ENCODE measurements around the gene ZBTB47.

ZBTB47 gene

DNA sequence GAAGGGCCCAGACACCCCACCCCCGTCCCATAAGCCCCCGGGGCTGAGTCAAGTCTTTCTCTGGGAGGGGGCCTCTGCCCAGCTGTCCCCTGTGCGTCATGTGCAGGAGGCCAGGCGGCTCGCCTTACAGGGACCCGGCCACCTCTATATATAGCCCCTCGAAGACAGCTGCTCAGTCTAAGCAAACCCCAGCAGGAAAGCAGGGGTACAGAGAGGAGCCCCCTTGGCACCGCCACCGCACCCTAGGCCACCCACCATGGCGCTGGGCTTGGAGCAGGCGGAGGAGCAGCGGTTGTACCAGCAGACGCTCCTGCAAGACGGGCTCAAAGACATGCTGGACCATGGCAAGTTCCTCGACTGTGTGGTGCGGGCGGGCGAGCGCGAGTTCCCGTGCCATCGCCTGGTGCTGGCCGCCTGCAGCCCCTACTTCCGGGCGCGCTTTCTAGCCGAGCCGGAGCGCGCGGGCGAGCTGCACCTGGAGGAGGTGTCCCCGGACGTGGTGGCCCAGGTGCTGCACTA lies 31.9 kb downstream of the ZBTB47 start, which contains the start of gene KLHL40:
Gene KLHL40, plus strand, starts transcription at position 175 of the 519 bp plus-strand sequence. Its CDS starts 82 bp downstream, at position 257.
- DNase-seq (ENCODE audit: low read depth) = no peak

DNA sequence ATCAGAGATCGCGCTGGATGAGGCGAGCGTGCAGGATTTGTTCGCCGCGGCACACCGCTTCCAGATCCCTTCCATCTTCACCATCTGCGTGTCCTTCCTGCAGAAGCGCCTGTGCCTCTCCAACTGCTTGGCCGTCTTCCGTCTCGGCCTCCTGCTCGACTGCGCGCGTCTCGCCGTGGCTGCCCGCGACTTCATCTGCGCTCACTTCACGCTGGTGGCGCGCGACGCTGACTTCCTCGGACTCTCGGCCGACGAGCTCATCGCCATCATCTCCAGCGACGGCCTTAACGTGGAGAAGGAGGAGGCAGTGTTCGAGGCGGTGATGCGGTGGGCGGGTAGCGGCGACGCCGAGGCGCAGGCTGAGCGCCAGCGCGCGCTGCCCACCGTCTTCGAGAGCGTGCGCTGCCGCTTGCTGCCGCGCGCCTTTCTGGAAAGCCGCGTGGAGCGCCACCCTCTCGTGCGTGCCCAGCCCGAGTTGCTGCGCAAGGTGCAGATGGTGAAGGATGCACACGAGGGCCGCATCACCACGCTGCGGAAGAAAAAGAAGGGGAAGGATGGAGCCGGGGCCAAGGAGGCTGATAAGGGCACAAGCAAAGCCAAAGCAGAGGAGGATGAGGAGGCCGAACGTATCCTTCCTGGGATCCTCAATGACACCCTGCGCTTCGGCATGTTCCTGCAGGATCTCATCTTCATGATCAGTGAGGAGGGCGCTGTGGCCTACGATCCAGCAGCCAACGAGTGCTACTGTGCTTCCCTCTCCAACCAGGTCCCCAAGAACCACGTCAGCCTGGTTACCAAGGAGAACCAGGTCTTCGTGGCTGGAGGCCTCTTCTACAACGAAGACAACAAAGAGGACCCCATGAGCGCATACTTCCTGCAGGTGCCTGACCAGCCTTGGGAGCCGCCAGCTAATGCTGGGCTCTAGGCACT lies 32.7 kb downstream of the ZBTB47 start:
- no peak for DNase-seq (ENCODE audit: low read depth)

- DNase-seq (ENCODE audit: low read depth) = no peak
These were observed 33.5 kb downstream of the ZBTB47 start for GRCh38 chr3:42686832-42687650.

DNA sequence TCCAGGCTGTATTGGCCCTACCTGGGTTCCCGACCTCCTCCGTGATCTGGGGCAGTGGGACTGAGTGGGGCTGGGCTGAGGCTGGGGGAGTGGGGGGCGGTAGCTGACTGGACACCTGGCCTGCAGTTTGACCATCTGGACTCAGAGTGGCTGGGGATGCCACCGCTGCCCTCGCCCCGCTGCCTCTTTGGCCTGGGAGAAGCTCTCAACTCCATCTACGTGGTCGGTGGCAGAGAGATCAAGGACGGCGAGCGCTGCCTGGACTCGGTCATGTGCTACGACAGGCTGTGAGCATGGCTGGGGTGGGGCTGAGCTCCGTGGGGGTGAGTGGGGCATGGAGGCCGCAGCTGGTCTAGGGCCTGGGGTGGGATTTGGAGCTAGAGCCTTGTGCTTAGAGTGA lies 34.5 kb downstream of the ZBTB47 start:
- no peak for DNase-seq (ENCODE audit: low read depth)

DNA sequence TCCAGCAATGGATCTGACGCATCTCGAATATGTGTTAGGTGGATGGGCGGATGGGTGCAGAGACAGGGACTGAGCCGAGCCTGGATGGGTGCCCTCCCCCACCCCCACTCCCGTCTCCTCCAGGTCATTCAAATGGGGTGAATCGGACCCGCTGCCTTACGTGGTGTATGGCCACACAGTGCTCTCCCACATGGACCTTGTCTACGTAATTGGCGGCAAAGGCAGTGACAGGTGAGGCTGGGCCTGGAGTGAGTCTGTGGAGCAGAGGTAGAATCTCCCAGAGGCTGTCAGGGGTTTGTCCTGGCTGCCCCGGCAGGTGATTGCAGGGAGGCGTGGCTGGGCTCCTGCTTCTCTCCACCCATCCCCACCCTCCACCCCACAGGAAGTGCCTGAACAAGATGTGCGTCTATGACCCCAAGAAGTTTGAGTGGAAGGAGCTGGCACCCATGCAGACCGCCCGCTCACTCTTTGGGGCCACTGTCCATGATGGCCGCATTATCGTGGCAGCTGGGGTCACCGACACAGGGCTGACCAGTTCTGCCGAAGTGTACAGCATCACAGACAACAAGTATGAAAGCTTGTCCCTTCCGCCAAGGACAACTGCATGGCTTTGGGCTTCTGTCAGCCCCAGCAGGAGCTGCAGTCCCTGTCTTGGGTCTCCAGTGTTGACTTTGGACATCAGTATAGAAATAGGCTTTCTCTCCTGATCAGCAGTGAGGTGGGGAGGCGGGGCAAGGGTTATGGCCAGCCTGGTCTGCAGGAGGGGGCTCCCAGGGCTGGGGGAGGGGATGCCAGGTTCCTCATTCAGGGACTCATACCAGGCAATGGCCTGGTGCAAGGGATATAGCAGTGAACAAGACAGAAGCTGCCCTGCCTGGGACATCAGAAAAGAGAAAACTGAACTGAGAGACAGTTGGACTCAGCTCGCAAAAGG lies 35.3 kb downstream of the ZBTB47 start:
- DNase-seq (ENCODE audit: low read depth) = no peak

GRCh38 chr3:42689421-42690014 lies 36.0 kb downstream of the ZBTB47 start:
- no peak for DNase-seq (ENCODE audit: low read depth)

DNA sequence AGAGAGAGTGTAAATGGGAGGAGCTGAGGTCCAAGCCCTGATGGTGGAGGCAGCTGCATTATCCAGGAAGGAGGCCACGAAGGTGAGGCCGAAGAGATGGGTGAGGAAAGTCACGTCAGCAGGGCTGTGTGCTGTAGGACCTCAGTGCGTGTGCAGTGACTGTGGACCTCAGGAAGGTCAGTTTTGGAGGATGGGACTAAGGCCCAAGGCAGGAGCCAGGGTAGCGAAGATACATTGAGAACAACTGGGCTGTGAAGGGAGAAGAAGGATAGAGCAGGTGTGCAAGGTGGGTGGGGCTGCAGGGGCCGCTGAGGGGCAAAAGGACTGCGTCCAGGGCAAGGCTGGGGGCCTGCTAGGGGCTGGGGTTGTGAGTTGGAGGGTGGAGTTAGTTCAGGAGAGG lies 36.7 kb downstream of the ZBTB47 start:
- DNase-seq (ENCODE audit: low read depth) = no peak

DNA sequence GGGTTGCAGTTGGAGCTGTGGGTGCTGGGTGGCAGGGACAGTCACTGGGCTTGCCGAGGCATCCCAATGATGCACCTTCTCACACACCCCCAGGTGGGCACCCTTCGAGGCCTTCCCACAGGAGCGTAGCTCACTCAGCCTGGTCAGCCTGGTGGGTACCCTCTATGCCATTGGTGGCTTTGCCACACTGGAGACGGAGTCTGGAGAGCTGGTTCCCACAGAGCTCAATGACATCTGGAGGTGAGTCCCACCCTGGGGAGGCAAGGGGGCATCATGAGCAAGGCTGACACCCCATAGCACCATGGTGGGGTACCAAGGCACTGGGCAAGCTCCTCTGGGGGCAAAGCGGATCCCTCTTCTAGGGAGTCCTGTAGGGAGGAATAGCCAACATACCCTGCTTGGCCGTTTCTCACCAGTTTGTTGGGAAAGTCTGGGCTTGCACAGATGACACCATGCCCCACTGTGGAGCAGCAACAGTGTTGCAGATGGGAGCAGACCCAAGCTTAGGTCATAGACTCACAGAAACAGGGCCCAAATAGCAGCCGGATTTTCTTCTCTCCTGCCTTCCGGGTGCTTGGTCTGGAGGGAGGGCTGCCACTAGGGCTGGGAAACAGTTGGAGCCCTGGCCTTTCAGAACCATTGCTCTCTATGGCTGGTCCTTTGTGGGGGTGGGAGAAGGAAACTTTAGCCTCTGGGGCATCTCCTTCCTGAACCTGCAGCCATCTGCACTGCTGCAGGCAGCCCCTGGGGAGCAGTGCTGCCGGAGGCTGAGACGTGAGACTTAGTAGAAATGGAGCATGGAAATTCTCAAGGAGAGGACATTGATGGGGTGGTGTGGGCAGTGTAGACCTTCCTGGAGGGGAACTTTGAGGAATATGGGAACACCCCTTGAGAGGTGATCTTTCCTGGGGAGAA lies 37.5 kb downstream of the ZBTB47 start:
- no peak for DNase-seq (ENCODE audit: low read depth)

GRCh38 chr3:42691816-42692666 lies 38.5 kb downstream of the ZBTB47 start:
- DNase-seq (ENCODE audit: low read depth) = no peak

DNA sequence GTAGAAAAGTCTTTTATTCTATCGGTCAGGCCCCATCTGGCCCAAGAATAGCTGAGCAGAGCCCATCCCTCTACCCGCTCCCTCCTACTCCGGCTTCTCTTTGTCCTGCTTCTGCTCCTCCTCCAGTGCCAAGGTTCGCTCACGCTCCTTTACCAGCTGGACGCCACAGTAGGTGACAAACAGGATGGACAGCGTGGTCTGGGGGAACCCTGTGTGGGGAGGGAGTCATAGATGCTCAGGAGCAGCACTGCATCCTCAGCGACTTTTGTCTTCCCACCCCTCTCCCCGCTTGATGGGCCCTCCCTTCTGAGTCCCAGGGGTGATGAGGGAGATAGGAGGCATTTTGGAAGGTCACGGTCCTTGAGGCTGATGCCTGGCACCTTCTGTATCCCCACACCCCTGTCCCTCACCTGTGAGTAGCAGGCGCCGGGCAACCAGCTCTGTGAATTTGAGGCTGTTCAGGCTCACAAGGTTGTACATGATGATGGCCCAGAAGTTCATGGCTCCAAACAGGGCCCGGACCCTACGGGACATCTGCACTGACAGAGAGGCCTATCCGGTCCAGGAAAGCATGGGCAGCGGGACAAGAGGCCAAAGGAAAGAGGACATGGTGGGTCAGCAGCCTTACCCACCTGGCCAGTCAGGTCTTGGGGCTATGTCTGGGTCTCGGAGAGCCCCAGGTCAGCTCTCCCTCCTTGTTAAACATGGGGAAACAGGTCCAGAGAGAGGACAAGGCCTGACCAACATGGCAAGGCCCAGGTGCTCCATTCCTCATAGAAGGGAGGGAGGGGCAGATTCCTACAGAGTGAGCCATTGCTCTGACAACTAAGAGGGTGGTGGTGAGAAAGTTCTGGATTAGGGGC lies 39.4 kb downstream of the ZBTB47 start:
- DNase-seq (ENCODE audit: low read depth) = no peak

- no peak for DNase-seq (ENCODE audit: low read depth)
These were observed 40.0 kb downstream of the ZBTB47 start for GRCh38 chr3:42693530-42693930.

GRCh38 chr3:42694366-42694765 lies 40.9 kb downstream of the ZBTB47 start:
- no peak for DNase-seq (ENCODE audit: low read depth)

DNA sequence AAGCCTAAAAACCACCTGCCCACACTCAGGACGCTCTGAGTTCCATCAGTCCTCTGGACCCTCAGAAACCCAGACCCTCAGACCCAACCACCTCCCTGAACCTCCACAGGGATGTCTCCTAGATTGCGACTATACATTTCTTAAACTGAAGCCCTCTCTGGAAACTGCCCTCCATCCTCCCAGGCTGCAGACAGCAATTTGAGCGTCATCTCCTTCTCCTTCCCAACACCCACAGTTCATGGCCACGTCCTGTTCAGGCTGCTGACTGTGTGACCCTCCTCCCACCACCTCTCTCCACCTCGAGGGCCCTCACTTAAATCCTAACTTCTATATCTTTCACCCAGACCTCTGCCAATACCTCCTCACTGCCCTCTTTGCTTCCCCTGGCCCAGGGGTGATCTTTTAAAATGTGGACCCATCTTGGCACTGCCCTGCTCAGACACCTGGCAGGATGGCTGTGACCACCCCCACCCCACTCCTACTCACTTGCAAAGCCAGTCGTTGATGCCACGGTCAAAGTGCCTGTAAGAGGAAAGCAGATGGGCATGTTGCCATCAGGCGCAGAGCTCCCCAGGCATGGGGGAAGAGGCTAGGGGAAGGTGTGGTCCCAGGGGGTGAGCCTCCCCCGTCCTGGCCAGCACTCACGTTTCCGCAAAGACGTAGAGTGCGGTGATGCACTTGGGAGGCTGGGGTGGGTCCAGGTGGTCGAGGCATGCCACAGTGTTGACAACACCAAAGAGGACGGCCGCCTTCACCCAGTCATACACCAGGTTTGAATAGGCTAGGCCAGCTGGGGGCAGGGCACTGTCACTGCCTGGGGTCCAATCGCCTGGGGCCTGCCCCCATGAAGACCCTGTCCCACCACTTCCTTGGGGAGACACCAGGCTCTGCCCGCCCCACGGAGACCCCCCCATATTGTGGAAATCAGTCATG lies 43.1 kb downstream of the ZBTB47 start:
- DNase-seq (ENCODE audit: low read depth) = no peak

GRCh38 chr3:42697289-42698051 lies 44.0 kb downstream of the ZBTB47 start:
- no peak for DNase-seq (ENCODE audit: low read depth)

DNA sequence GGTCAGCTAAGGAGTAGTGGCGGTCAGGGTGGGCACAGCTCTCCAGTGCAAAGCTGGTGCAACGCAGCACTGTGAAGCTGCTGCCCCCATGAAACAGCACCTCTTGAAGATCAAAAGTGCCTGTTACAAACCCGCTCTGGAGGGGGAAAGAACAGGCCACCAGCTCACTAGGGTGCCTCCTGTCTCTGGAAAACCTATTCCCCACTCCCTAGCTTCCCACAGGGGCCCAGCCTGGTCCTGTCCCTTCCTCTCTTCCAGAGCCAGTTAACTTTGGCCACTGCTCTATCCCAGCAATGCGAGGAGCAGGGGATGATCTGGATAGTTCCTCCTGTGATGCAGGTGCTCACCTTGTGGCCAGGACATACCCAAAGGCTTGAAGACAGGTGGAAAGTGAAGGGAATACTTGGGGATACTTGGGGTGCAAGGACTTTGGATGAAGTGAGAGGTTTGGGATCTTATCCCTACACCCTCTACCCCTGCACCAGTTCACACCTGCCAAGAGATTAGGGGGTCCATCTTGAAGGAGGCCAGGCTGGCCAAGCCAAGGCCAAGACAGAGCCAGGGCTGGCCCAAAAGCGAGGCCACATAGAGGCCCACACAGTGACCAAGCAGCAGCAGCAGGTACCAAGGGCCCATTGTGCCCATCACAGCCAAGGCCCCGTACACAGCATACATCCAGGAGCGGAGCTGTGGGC lies 44.9 kb downstream of the ZBTB47 start:
- no peak for DNase-seq (ENCODE audit: low read depth)

GRCh38 chr3:42698911-42699230 lies 45.4 kb downstream of the ZBTB47 start:
- DNase-seq (ENCODE audit: low read depth) = no peak

Measured in GM04503 (cell line).